OCI-LY3 (cell line): ENCODE results near the gene MACROD2.

Source experiments
- H2AFZ ChIP-seq: fragments of 200-600, 300-600 bp; shearing (Covaris generic); 2 replicates; pipeline ENCODE4 v1.6.0; 2014; ENCODE audit warnings: antibody characterized with exemption, low read depth, low read length
- H3K27ac ChIP-seq: fragments of 200-600, 300-600 bp; sonication (generic); 2 replicates; pipeline ENCODE4 v1.5.1; 2014; ENCODE audit warnings: mild to moderate bottlenecking, low read length, moderate library complexity, mixed read lengths
- H3K27me3 ChIP-seq: fragments of 200-600, 300-600 bp; sonication (generic); 2 replicates; pipeline ENCODE4 v1.6.1; 2014; ENCODE audit warnings: low read depth, low read length, mixed read lengths
- H3K36me3 ChIP-seq: fragments of 200-600, 300-600 bp; sonication (generic); replicated peaks from 2 replicates; pipeline ENCODE3; 2014; ENCODE audit warnings: low read depth, low read length, mixed read lengths
- H3K4me1 ChIP-seq: fragments of 300-600, 200-600 bp; sonication (generic); 2 replicates; pipeline ENCODE4 v1.6.1; 2014; ENCODE audit warnings: low read length, mixed read lengths
- H3K4me2 ChIP-seq: fragments of 200-600, 300-600 bp; sonication (generic); 2 replicates; pipeline ENCODE4 v1.6.1; 2014; ENCODE audit warnings: low read length, mixed read lengths
- H3K4me3 ChIP-seq: fragments of 300-600, 200-600 bp; sonication (generic); 2 replicates; pipeline ENCODE4 v1.5.1; 2014; ENCODE audit warnings: antibody characterized with exemption, mild to moderate bottlenecking, low read length, moderate library complexity
- H3K79me2 ChIP-seq: fragments of 300-600, 200-600 bp; shearing (Covaris generic); 2 replicates; pipeline ENCODE4 v1.6.1; 2014; ENCODE audit warnings: mild to moderate bottlenecking, low read length, mixed read lengths
- H3K9ac ChIP-seq: fragments of 300-600, 200-600 bp; shearing (Covaris generic); 2 replicates; pipeline ENCODE4 v1.6.0; 2014; ENCODE audit warnings: mild to moderate bottlenecking, low read length, moderate library complexity
- H3K9me3 ChIP-seq: fragments of 200-600, 300-600 bp; shearing (Covaris generic); 2 replicates; pipeline ENCODE4 v1.6.1; 2014; ENCODE audit warnings: low read length, mixed read lengths; ENCODE audit not compliant: insufficient read depth
- H4K20me1 ChIP-seq: fragments of 200-600, 300-600 bp; sonication (generic); 2 replicates; pipeline ENCODE4 v1.6.1; 2016; ENCODE audit warnings: low read length, mixed read lengths; ENCODE audit not compliant: insufficient read depth
- EZH2phosphoT487 ChIP-seq: fragments of 200-600 bp; shearing (Covaris generic); IDR thresholded peaks from 2 replicates; pipeline ENCODE4 v1.6.1; 2018; ENCODE audit warnings: antibody characterized with exemption, mixed run types, low read depth
- TF ChIP-seq, protein P1 (sequence below): fragments of 200-600, 300-600 bp; sonication (generic); IDR thresholded peaks from 2 replicates; pipeline ENCODE4 v1.5.1; 2014; ENCODE audit warnings: antibody characterized with exemption, low read length, low read depth

The MACROD2 gene

GRCh38 chr20:15612769-15613168 lies 1617.5 kb downstream of the MACROD2 start:
- Histone ChIP-seq H3K79me2 (no peaks in the 10 kb centered on the region), H3K4me2 (no peak overlapping the region), H3K27ac (no peak overlapping the region), H3K9ac (no peak overlapping the region), H4K20me1 (no peaks in the 10 kb centered on the region), H2AFZ (no peak overlapping the region), H3K4me1 (peaks cover 23% of the 10 kb centered on the region), H3K4me3 (no peak overlapping the region), H3K36me3 (no peaks in the 10 kb centered on the region), H3K9me3 (no peaks in the 10 kb centered on the region), H3K27me3 (no peaks in the 10 kb centered on the region)
- no peak for TF ChIP-seq EZH2phosphoT487
- TF ChIP-seq, protein P1, sequence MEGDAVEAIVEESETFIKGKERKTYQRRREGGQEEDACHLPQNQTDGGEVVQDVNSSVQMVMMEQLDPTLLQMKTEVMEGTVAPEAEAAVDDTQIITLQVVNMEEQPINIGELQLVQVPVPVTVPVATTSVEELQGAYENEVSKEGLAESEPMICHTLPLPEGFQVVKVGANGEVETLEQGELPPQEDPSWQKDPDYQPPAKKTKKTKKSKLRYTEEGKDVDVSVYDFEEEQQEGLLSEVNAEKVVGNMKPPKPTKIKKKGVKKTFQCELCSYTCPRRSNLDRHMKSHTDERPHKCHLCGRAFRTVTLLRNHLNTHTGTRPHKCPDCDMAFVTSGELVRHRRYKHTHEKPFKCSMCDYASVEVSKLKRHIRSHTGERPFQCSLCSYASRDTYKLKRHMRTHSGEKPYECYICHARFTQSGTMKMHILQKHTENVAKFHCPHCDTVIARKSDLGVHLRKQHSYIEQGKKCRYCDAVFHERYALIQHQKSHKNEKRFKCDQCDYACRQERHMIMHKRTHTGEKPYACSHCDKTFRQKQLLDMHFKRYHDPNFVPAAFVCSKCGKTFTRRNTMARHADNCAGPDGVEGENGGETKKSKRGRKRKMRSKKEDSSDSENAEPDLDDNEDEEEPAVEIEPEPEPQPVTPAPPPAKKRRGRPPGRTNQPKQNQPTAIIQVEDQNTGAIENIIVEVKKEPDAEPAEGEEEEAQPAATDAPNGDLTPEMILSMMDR = no peak

- Histone ChIP-seq H4K20me1 (no peaks in the 10 kb centered on the region), H3K4me2 (no peak overlapping the region), H3K79me2 (no peaks in the 10 kb centered on the region), H3K27ac (no peak overlapping the region), H3K4me1 (peaks cover 23% of the 10 kb centered on the region), H3K9me3 (no peaks in the 10 kb centered on the region), H2AFZ (no peak overlapping the region), H3K36me3 (no peaks in the 10 kb centered on the region), H3K27me3 (no peaks in the 10 kb centered on the region), H3K4me3 (no peak overlapping the region), H3K9ac (no peak overlapping the region)
- no peak for TF ChIP-seq EZH2phosphoT487
- TF ChIP-seq, protein P1 = no peak
These were observed 1618.2 kb downstream of the MACROD2 start for GRCh38 chr20:15613530-15613929.

GRCh38 chr20:15616626-15617025 lies 1621.3 kb downstream of the MACROD2 start:
- Histone ChIP-seq H3K9ac (no peak overlapping the region), H3K27ac (no peak overlapping the region), H3K79me2 (no peaks in the 10 kb centered on the region), H3K9me3 (no peaks in the 10 kb centered on the region), H3K36me3 (no peaks in the 10 kb centered on the region), H3K27me3 (no peaks in the 10 kb centered on the region), H3K4me1 (no peaks in the 10 kb centered on the region), H2AFZ (no peak overlapping the region), H4K20me1 (no peaks in the 10 kb centered on the region), H3K4me3 (no peak overlapping the region), H3K4me2 (no peak overlapping the region)
- TF ChIP-seq EZH2phosphoT487 = no peak
- TF ChIP-seq, protein P1 = no peak

DNA sequence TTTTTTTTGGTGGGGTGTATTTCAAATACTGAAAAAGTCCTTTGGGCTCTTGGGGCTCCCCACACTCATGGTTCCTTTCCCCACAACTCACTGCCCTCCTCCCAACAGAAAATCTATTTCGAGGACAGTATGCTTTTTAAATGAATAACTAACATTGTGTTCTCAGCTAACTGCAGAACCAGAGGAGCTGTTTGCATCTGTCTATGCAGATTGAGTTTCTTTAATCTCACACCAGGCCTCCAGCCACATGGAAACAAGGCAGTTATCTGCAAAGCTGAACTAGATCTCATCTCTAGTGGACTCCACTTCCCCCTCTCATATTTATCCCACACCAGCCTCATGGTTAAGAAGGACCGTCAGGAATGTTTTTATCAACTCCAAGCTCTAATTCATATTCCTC lies 1622.8 kb downstream of the MACROD2 start:
- Histone ChIP-seq H3K27ac (no peak overlapping the region), H3K4me2 (no peak overlapping the region), H3K36me3 (no peaks in the 10 kb centered on the region), H3K9ac (no peak overlapping the region), H3K9me3 (no peaks in the 10 kb centered on the region), H4K20me1 (no peaks in the 10 kb centered on the region), H3K4me1 (no peaks in the 10 kb centered on the region), H3K4me3 (no peak overlapping the region), H2AFZ (no peak overlapping the region), H3K27me3 (no peaks in the 10 kb centered on the region), H3K79me2 (no peaks in the 10 kb centered on the region)
- TF ChIP-seq, protein P1 = no peak
- no peak for TF ChIP-seq EZH2phosphoT487
